Caco-2 (cell line): Measurements from ENCODE around the gene SENP7. TPM values are rescaled to one million over a fixed set of nuclear protein-coding genes. Genes with fewer than 3 reads are reported as not detected.
"Not testable (repeated sequence)": the region's sequence is repeated elsewhere in the genome, so short reads cannot be mapped to it uniquely, and the experiment has no call there.

Source experiments
- BruUV-seq: library from RNA; stranded (reverse); fragments of 400-500 nt; replicated peaks from 2 replicates; lab custom pipeline; 2021; lab: Mats Ljungman, UMichigan
- CTCF ChIA-PET: fragments of 300-600 bp; sonication (Branson Sonifier 250); formaldehyde crosslinking; loops from one replicate; lab custom pipeline; 2022; ENCODE audit warnings: antibody characterized with exemption; lab: Charles Lee
- POLR2A ChIA-PET: fragments of 300-600 bp; sonication (Branson Sonifier 250); formaldehyde crosslinking; loops from one replicate; lab custom pipeline; 2022; ENCODE audit warnings: antibody characterized with exemption; lab: Charles Lee
- DNase-seq, 2 experiments: peaks; one replicate each; pipeline versions ENCODE4 v3.0.0 to v3.0.0-alpha.2; 2020 to 2022
- H3K27me3 ChIP-seq: replicated peaks from 2 replicates; pipeline ENCODE4 v1.6.0; 2011; ENCODE audit warnings: low read length; ENCODE audit not compliant: control insufficient read depth, insufficient read depth
- H3K36me3 ChIP-seq: 2 replicates; pipeline ENCODE4 v1.5.1; 2011; ENCODE audit warnings: low read length; ENCODE audit not compliant: control insufficient read depth, insufficient read depth
- H3K4me1 ChIP-seq: fragments of 250-450 bp; sonication (Bioruptor Pico); 2 replicates; pipeline ENCODE4 v1.5.1; 2020; ENCODE audit warnings: mild to moderate bottlenecking
- H3K4me3 ChIP-seq: 2 replicates; pipeline ENCODE4 v1.5.1; 2011; ENCODE audit warnings: low read depth, mild to moderate bottlenecking, control low read depth, low read length
- H3K9me3 ChIP-seq: fragments of 250-450 bp; sonication (Bioruptor Pico); 2 replicates; pipeline ENCODE4 v1.5.1; 2020; ENCODE audit warnings: mild to moderate bottlenecking, moderate library complexity
- H3K27ac Mint-ChIP-seq: one replicate; pipeline ENCODE4 v1.8.0; 2022; ENCODE audit warnings: mixed read lengths; ENCODE audit not compliant: unreplicated experiment
- H3K27me3 Mint-ChIP-seq: one replicate; pipeline ENCODE4 v1.8.0; 2022; ENCODE audit warnings: mixed read lengths; ENCODE audit not compliant: insufficient read depth, unreplicated experiment
- H3K36me3 Mint-ChIP-seq: one replicate; pipeline ENCODE4 v1.8.0; 2022; ENCODE audit warnings: mild to moderate bottlenecking, mixed read lengths; ENCODE audit not compliant: insufficient read depth, unreplicated experiment
- H3K4me1 Mint-ChIP-seq: one replicate; pipeline ENCODE4 v1.8.0; 2022; ENCODE audit warnings: low read depth, mixed read lengths; ENCODE audit not compliant: unreplicated experiment
- H3K4me3 Mint-ChIP-seq: one replicate; pipeline ENCODE4 v1.8.0; 2022; ENCODE audit warnings: mild to moderate bottlenecking, moderate library complexity, mixed read lengths; ENCODE audit not compliant: unreplicated experiment
- H3K9me3 Mint-ChIP-seq: one replicate; pipeline ENCODE4 v1.8.0; 2022; ENCODE audit warnings: mixed read lengths; ENCODE audit not compliant: unreplicated experiment
- CTCF ChIP-seq, 2 experiments: fragments of 200-600 bp in 1 of 2; IDR thresholded peaks; 1 replicate in 1 of 2; 2 replicates in 1 of 2; pipeline versions ENCODE4 v1.5.1 to v1.8.0; 2011 to 2022; ENCODE audit warnings: antibody characterized with exemption in 1 of 2, control low read depth in 1 of 2, inconsistent platforms in 1 of 2, low read depth in 1 of 2, low read length in 1 of 2, mild to moderate bottlenecking in 1 of 2, moderate library complexity in 1 of 2; ENCODE audit not compliant: insufficient read depth in 1 of 2, severe bottlenecking in 1 of 2, unreplicated experiment in 1 of 2
- intact Hi-C: fragments of 100-400 bp; cut with micrococcal nuclease; formaldehyde crosslinking; loops from one replicate; pipeline ENCODE4 v1.10.0; 2022; ENCODE audit not compliant: unreplicated experiment
- total RNA-seq: library from RNA; stranded (reverse); gene quantifications from 2 replicates; pipeline ENCODE4 v1.2.3, GENCODE V29; 2022

The SENP7 gene
- total RNA-seq, 1 experiment from 2014 or later: 8.5 TPM

- intact Hi-C loops: no loop called here
- Mint-ChIP-seq H3K36me3 (no peaks in the 10 kb centered on the region), H3K27ac (no peak overlapping the region), H3K4me3 (no peak overlapping the region), H3K9me3 (peaks cover 9% of the 10 kb centered on the region), H3K27me3 (no peaks in the 10 kb centered on the region), H3K4me1 (no peaks in the 10 kb centered on the region)
- POLR2A ChIA-PET: no interaction called here
- Histone ChIP-seq H3K4me1 (no peaks in the 10 kb centered on the region), H3K27me3 (no peaks in the 10 kb centered on the region), H3K9me3 (no peaks in the 10 kb centered on the region), H3K36me3 (no peaks in the 10 kb centered on the region), H3K4me3 (no peak overlapping the region)
- TF ChIP-seq CTCF (IDR thresholded peaks at IDR 0.05; ENCODE audit: insufficient read depth in 1 of 2, low read depth in 1 of 2, low read length in 1 of 2, severe bottlenecking in 1 of 2, unreplicated experiment in 1 of 2): no peak
- no peak for DNase-seq
- CTCF ChIA-PET: no interaction called here
- no TSS peak for BruUV-seq
Measured at GRCh38 chr3:101458387-101458786, 54.6 kb downstream of the SENP7 start.

- Mint-ChIP-seq H3K4me3 (no peak overlapping the region), H3K27me3 (no peaks in the 10 kb centered on the region), H3K27ac (no peak overlapping the region), H3K36me3 (no peaks in the 10 kb centered on the region), H3K4me1 (no peaks in the 10 kb centered on the region), H3K9me3 (peaks cover 10% of the 10 kb centered on the region)
- intact Hi-C loops: no loop called here
- POLR2A ChIA-PET: no interaction called here
- no peak for DNase-seq
- Histone ChIP-seq H3K27me3 (no peaks in the 10 kb centered on the region), H3K9me3 (no peaks in the 10 kb centered on the region), H3K4me3 (no peak overlapping the region), H3K36me3 (no peaks in the 10 kb centered on the region), H3K4me1 (no peaks in the 10 kb centered on the region)
- no peak for TF ChIP-seq CTCF (IDR thresholded peaks at IDR 0.05; ENCODE audit: insufficient read depth in 1 of 2, low read depth in 1 of 2, low read length in 1 of 2, severe bottlenecking in 1 of 2, unreplicated experiment in 1 of 2)
- CTCF ChIA-PET: no interaction called here
- no TSS peak for BruUV-seq
Measured at GRCh38 chr3:101454629-101455028, 58.4 kb downstream of the SENP7 start.

GRCh38 chr3:101453961-101454360 lies 59.1 kb downstream of the SENP7 start:
- Histone ChIP-seq H3K36me3 (no peaks in the 10 kb centered on the region), H3K9me3 (no peaks in the 10 kb centered on the region), H3K4me3 (no peak overlapping the region), H3K27me3 (no peaks in the 10 kb centered on the region), H3K4me1 (no peaks in the 10 kb centered on the region)
- no TSS peak for BruUV-seq
- no peak for TF ChIP-seq CTCF (IDR thresholded peaks at IDR 0.05; ENCODE audit: insufficient read depth in 1 of 2, low read depth in 1 of 2, low read length in 1 of 2, severe bottlenecking in 1 of 2, unreplicated experiment in 1 of 2)
- H3K4me1 Mint-ChIP-seq: no peaks in the 10 kb centered on the region
- no peak overlapping the region for H3K27ac Mint-ChIP-seq
- intact Hi-C loops: no loop called here
- CTCF ChIA-PET: no interaction called here
- peaks cover 10% of the 10 kb centered on the region for H3K9me3 Mint-ChIP-seq
- H3K36me3 Mint-ChIP-seq: no peaks in the 10 kb centered on the region
- no peak overlapping the region for H3K4me3 Mint-ChIP-seq
- no peaks in the 10 kb centered on the region for H3K27me3 Mint-ChIP-seq
- DNase-seq: no peak
- POLR2A ChIA-PET: no interaction called here

- intact Hi-C loops, DNase-seq, H3K4me3 ChIP-seq, H3K27me3 ChIP-seq, H3K36me3 ChIP-seq, BruUV-seq, H3K36me3 Mint-ChIP-seq, CTCF ChIA-PET, H3K27me3 Mint-ChIP-seq, H3K27ac Mint-ChIP-seq, H3K4me1 ChIP-seq, H3K4me3 Mint-ChIP-seq, H3K4me1 Mint-ChIP-seq, POLR2A ChIA-PET, H3K9me3 ChIP-seq: not testable (repeated sequence)
- H3K9me3 Mint-ChIP-seq: peaks cover 15% of the 10 kb centered on the region
Measured at GRCh38 chr3:101438641-101439040, 74.4 kb downstream of the SENP7 start.
